Astrocyte of the spinal cord (primary cell): ENCODE results near the gene IRF3.

Source experiments
- DNase-seq: peaks from one replicate; pipeline ENCODE4 v3.0.0; 2011; ENCODE audit warnings: low read depth, low spot score
- H3K4me3 ChIP-seq: 2 replicates; pipeline ENCODE4 v1.5.1; 2011; ENCODE audit warnings: low read depth, mild to moderate bottlenecking, low read length, moderate library complexity
- CTCF ChIP-seq: IDR thresholded peaks from 2 replicates; pipeline ENCODE4 v1.5.1; 2012; ENCODE audit warnings: low read depth, mild to moderate bottlenecking, low read length, inconsistent platforms
- in situ Hi-C: cut with HindIII; loops from 2 replicates; pipeline ENCODE4 v1.10.0; 2017; ENCODE audit warnings: low sequenced_read_pairs

The IRF3 gene

DNA sequence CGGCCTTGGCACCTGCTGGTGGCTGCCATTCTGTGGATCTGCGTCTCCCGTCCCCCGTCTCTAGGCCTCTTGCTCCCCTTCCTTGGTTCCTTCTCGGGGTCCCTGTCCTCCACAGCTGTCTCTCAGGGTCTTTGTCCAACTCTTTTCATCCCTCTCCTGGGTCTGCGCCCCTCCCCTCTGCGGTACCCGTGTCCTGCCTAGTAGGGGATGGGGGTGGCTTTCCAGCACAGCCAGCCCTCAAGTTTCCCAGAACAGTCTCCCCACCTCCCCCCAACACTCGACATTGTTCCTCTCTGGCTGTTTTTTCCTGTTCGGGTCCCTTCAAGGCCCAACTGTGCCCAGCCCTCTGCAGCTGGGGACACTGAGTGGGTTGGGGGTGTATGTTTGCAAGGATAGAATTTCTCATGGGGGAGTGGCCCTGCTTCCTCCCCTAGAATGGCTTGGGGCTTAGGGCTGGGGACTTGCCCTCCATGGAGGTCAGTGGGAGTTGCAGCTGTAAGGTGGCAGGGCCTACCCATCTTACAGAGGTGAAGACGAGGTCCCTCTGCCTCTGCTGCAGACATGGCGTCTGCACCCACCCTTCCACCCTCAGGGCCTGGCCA is 23.0 kb upstream of the IRF3 start:
- TF ChIP-seq CTCF, result no peak
- no peak for DNase-seq
- no peak overlapping the region for H3K4me3 ChIP-seq
- in situ Hi-C loops, result no loop called here

DNA sequence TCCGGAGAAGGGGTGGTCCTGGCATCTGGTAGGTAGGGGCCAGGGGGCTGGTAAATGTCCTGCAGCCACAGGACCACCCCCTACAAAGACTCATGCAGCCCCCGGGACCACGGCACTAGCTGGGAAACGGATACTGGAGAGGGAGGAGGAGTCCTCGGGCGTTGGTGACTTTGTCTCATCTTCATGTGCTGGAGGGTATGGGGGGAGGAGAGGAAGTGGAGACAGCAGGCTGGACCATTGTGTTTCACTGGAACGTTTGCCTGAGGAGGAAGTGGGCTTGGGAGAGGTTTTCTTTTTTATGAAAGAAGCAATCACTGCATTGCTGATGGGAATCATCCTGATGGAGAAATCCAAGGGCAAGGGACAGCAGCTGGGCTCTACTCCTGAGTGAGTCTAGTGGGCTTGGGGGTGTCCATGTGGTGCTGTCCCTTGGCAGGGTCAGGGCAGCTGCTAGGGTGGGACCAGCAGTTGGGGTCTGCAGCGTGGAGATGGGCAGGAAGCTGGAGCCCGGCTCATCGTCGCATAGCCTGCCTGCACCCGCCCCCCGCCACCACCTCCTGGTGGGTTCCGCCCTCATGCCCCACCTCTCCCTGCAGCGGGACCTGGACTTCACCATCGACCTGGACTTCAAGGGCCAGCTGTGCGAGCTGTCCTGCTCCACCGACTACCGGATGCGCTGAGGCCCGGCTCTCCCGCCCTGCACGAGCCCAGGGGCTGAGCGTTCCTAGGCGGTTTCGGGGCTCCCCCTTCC is 22.1 kb upstream of the IRF3 start:
- no peak for TF ChIP-seq CTCF
- DNase-seq, result no peak
- no peak overlapping the region for H3K4me3 ChIP-seq
- in situ Hi-C loops, result no loop called here

- H3K4me3 ChIP-seq, result no peak overlapping the region
- in situ Hi-C loops, result no loop called here
- no peak for DNase-seq
- TF ChIP-seq CTCF, result no peak
These were observed 21.5 kb upstream of the IRF3 start for GRCh38 chr19:49687150-49687549.

DNA sequence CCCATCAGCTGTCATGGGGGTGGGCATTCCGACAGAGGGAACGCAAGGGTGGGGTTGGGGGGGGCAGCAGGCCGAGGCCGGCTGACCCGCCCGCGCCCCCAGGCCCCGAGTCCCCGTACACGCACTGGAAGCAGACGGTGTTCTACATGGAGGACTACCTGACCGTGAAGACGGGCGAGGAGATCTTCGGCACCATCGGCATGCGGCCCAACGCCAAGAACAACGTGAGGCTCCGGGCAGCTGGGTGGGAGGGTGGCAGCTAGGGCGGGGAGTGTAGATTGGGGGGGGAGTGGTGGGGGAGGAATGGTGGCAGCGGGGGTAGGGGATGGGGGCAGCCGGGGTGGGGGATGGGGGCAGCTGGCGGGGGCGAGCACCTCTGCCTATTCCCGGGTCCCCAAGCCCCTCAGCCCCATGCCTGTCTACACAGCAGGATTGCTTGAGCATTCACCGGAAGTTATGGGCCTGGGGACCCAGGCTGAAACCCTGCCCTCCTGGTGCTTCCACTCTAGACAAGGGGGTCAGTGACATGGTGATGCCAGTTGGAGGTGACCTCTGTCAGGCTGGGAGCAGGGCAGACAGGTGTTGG is 20.9 kb upstream of the IRF3 start:
- no peak overlapping the region for H3K4me3 ChIP-seq
- TF ChIP-seq CTCF, result no peak
- in situ Hi-C loops, result no loop called here
- DNase-seq, result no peak

DNA sequence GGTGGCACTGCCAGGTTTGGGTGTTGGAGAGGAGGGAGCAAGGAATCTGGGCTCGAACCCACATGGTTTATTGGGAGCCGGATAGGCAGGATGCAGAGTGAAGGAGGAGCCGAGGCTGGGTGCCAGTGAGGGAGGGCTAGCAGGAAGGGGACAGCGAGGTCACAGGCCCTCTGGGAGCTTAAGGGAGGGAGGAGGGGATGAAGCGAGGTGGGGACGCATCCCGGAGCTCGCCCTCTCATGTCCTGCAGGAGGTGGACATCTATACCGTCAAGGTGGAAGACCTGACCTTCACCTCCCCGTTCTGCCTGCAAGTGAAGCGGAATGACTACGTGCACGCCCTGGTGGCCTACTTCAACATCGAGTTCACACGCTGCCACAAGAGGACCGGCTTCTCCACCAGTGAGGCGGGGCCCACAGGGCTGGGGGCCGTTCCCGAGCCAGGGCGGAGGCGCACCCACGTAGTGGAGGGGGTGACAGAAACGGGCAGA is 20.2 kb upstream of the IRF3 start:
- TF ChIP-seq CTCF, result no peak
- DNase-seq, result no peak
- H3K4me3 ChIP-seq, result no peak overlapping the region
- in situ Hi-C loops, result no loop called here

- no peak for DNase-seq
- no peak overlapping the region for H3K4me3 ChIP-seq
- TF ChIP-seq CTCF, result no peak
- in situ Hi-C loops, result no loop called here
These were observed 19.4 kb upstream of the IRF3 start for GRCh38 chr19:49684983-49685553.
